AG08395 (cell line): ENCODE data around the gene ASMT.
"Not testable (repeated sequence)": the region's sequence is repeated elsewhere in the genome, so short reads cannot be mapped to it uniquely, and the experiment has no call there.

ENCODE experiments used
- DNase-seq: peaks from one replicate; pipeline ENCODE4 v3.0.0; 2012; ENCODE audit warnings: mixed read lengths, low spot score

Gene ASMT

DNA sequence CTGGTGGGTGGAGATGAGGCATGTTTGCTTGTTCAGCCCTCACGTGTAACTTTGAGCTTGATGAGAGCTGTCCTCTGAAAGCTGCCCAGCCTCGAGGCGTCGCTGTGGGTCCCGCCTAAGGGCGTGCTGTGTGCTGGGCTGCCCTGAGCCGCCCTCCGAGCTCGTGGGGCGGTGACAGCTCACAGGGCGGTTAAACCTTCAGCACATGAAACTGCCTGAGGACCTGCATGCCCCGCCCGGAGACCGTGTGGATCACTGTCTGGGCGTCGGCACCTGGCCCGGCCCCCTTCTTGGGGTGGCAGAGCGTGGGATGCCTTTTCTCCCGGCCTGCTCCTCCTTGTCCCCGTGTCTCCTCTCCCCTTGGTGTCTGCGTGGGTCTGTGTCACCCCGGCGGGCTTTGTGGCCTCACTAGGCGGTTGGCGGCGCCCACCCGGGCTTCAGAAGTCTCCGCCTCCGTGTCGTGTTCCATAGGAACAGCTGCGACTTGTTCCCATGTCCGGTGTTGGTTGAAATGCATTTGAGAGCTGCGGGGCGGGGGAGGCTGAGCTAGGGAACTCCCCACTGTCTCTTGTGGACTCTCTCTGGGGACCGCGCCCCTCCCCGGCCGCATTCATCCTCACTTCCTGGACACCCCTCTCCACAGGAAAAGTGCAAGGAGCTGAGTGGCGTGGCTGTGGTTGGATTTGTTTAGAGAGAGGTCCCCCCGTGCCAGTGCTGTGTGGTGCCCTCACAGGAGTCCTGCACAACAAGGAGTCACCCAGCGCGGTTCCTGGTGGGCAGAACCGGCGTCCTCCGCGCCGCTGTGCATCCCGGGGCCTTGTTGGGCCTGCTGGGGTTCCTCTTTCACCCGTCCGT lies 16.6 kb upstream of the ASMT start:
- DNase-seq = no peak

- DNase-seq = no peak
These were observed 15.7 kb upstream of the ASMT start for GRCh38 chrX:1598876-1599790.

DNA sequence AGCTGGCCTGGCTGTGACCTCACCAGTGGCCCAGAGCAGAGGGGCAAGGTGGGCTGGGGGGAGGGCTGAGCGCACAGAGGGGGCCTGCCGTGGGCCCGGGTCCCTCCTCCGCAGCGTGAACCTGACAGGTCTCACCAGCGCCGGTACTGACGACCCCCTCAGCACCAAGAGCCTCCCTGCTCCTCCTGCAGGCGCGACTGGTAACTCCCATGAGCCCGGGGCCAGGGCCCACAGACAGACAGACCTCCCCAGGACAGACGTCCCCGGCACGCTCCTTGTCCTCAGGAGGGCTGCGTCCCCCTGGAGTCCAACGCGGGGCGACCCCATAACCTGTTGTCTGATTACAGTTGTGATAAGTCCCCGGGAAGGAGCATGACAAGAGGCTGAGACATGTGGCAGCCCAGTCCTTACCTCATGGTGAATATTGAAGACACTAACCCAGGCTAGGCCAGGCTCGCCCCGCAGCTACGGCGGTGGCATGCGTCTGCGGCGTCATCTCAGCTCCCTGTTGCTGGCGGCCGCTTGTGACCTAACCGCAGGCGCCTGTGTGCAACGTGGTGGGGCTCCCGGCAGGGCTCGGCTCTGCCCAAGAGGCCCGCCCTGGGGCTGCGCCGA lies 15.0 kb upstream of the ASMT start:
- no peak for DNase-seq

GRCh38 chrX:1600406-1601050 lies 14.3 kb upstream of the ASMT start:
- DNase-seq = no peak

DNA sequence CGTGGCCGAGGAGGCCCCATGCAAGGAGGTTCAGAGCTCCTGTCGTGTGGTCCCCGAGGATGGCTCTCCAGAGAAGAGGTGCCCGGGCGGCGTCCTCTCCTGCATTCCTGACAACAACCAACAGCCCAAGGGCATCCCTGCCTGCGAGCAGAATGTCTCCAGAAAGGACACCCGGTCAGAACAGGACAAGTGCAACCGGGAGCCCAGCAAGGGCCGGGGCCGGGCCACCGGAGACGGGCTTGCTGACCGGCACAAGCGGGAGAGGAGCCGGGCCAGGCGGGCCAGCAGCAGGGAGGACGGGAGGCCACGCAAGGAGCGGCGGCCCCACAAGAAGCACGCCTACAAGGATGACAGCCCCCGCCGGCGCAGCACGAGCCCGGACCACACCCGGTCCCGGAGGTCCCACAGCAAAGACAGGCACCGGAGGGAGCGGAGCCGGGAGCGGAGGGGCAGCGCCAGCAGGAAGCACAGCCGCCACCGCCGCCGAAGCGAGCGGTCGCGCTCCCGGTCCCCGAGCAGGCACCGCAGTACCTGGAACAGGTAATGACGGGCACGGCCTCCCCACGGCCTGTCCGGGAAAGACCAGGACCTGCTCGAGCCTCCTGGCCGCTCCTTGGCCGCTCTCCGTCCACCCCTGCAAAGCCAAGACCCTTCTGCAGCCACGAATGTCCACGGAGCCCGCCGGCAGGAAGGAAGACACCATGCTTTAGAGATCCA lies 13.7 kb upstream of the ASMT start:
- no peak for DNase-seq

GRCh38 chrX:1601768-1602085 lies 13.1 kb upstream of the ASMT start:
- no peak for DNase-seq

GRCh38 chrX:1602299-1602698 lies 12.6 kb upstream of the ASMT start:
- DNase-seq = no peak

- DNase-seq = no peak
These were observed 8.4 kb upstream of the ASMT start for GRCh38 chrX:1606496-1606895.

- DNase-seq = no peak
These were observed 5.5 kb upstream of the ASMT start for GRCh38 chrX:1609311-1609710.

- DNase-seq = no peak
These were observed 5.1 kb upstream of the ASMT start for GRCh38 chrX:1609762-1610161.

DNA sequence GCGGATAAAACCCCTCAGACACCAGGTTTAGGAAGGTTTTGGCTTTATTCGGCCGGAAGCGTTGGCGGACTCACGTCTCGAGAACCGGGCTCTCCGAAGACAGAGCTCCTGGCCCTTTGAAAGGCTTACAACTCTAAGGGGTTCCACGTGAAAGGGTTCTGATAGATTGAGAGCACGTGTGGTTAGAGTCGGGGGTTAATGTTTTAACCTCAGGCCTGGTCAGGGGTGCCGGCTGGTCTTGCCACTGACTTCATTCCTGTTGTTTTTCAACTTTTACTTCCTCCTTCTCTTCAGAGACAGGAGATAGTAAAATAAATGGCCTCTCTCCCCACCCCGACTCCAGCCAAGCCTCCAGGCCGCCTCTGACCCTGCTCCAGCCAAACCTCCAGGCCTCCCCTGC lies 4.7 kb upstream of the ASMT start:
- DNase-seq = no peak

- no peak for DNase-seq
These were observed 4.1 kb upstream of the ASMT start for GRCh38 chrX:1610736-1611135.

GRCh38 chrX:1612641-1613286 lies 2.1 kb upstream of the ASMT start:
- no peak for DNase-seq

DNA sequence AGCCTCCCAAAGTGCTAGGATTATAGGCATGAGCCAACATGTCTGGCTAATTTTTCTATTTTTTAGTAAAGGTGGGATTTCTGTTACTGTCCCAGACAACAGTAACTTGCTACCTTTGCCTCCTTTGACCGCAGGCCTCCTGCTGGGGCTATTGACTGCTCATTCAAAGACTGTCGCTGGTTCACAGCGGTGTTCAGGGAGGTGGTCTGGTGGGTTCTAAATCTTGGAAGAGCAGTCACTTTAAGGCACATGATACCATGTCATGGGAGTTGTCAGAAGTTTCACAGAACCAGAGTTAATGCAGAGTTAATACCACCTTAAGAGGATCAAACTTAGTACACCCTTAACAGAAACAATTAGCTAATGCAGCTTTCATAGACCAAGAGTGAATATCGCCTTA lies 3.8 kb downstream of the ASMT start:
- no peak for DNase-seq

DNA sequence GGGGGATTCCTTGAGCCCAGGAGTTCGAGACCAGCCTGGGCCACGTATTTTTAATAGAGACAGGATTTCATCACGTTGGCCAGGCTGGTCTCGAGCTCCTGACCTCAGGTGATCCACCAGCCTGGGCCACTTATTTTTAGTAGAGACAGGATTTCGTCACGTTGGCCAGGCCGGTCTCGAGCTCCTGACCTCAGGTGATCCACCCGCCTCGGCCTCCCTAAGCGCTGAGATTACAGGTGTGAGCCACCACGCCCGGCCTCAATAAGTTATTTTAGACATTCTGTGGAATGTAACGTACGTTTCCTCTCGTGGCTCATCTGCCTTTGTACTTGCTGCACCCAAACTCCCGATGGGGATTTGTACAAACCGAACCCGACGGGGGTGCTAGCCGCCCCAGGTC lies 8.8 kb downstream of the ASMT start:
- DNase-seq = no peak

DNA sequence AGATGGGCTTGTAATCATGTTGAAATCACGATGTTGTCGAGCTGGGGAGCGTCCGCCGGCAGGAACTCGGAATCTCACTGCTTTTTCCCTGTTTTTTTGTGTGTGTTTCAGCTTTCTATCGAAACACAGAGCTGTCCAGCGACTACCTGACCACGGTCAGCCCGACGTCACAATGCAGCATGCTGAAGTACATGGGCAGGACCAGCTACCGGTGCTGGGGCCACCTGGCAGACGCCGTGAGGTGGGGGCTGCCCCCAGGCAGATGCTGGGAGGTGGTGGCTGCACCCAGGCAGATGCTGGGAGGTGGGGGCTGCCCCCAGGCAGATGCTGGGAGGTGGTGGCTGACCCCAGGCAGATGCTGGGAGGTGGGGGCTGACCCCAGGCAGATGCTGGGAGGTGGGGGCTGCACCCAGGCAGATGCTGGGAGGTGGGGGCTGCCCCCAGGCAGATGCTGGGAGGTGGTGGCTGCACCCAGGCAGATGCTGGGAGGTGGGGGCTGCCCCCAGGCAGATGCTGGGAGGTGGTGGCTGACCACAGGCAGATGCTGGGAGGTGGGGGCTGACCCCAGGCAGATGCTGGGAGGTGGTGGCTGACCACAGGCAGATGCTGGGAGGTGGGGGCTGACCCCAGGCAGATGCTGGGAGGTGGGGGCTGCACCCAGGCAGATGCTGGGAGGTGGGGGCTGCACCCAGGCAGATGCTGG lies 9.4 kb downstream of the ASMT start:
- not testable (repeated sequence) for DNase-seq

DNA sequence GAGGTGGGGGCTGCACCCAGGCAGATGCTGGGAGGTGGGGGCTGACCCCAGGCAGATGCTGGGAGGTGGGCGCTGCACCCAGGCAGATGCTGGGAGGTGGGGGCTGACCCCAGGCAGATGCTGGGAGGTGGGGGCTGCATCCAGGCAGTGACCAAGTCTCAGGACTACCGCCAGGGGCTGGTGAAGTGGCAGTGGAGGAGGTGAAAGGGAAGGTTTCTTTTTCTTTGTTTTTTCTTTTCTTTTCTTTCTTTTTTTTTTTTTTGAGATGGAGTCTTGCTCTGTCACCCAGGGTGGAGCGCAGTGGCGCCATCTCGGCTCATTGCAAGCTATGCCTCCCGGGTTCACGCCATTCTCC lies 10.0 kb downstream of the ASMT start:
- DNase-seq = not testable (repeated sequence)

- no peak for DNase-seq
These were observed 14.4 kb downstream of the ASMT start for GRCh38 chrX:1629244-1629643.

GRCh38 chrX:1646009-1646408 lies 31.1 kb downstream of the ASMT start:
- DNase-seq = no peak

DNA sequence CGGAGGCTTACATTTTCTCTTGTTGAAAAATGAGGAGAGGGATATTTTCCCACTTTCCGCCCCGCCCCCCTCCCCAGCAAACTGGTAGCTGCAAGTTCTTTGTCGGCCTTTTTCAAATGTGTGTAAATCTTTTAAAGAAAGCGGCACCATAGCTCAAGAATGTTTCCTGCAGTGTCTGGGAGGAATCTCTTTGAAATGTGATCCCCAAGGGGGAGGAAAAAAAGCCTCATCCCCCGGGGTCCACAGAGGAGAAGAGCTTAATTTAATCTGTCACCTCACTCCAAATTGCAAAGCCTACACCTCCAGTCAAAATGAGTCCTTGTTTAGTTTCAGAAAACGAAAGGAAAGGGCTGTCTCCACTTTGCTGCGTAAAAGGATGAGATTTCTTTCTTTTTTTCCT lies 34.8 kb downstream of the ASMT start:
- DNase-seq = no peak
